GM12801 (cell line): Measurements from ENCODE around the gene DCDC2C.

ENCODE experiments used
- TF ChIP-seq, protein P1 (sequence below): IDR thresholded peaks from one replicate; pipeline ENCODE4 v1.5.1; 2011; ENCODE audit warnings: control low read depth; ENCODE audit not compliant: insufficient read length; ENCODE audit errors: extremely low read depth

DCDC2C gene

GRCh38 chr2:3751806-3752205 is 48.4 kb downstream of the DCDC2C start:
- TF ChIP-seq, protein P1, sequence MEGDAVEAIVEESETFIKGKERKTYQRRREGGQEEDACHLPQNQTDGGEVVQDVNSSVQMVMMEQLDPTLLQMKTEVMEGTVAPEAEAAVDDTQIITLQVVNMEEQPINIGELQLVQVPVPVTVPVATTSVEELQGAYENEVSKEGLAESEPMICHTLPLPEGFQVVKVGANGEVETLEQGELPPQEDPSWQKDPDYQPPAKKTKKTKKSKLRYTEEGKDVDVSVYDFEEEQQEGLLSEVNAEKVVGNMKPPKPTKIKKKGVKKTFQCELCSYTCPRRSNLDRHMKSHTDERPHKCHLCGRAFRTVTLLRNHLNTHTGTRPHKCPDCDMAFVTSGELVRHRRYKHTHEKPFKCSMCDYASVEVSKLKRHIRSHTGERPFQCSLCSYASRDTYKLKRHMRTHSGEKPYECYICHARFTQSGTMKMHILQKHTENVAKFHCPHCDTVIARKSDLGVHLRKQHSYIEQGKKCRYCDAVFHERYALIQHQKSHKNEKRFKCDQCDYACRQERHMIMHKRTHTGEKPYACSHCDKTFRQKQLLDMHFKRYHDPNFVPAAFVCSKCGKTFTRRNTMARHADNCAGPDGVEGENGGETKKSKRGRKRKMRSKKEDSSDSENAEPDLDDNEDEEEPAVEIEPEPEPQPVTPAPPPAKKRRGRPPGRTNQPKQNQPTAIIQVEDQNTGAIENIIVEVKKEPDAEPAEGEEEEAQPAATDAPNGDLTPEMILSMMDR = no peak

DNA sequence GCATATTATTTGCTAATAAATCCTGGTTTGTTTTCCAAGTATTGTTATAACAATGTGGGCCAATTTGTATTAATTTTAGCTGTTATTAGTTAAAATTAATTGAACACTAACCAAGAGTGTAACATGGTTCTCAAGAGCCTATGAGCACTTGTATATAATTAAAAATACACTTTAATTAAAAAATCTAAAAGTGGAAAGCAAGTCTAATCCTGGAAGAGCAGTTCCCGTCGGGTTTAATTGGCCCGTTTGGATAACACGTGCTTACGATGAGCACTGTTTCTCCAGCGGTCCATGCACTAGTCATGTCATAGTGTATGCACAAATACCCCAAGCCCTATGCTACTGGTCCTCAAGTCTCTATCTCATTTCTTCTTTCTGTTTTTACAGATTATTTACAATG is 49.0 kb downstream of the DCDC2C start:
- TF ChIP-seq, protein P1 = no peak

GRCh38 chr2:3753561-3753960 is 50.2 kb downstream of the DCDC2C start:
- TF ChIP-seq, protein P1 = no peak

- TF ChIP-seq, protein P1 = no peak
These were observed 50.9 kb downstream of the DCDC2C start for GRCh38 chr2:3754280-3754679.

GRCh38 chr2:3754795-3755194 is 51.4 kb downstream of the DCDC2C start:
- TF ChIP-seq, protein P1 = no peak

GRCh38 chr2:3755277-3755676 is 51.9 kb downstream of the DCDC2C start:
- TF ChIP-seq, protein P1 = no peak

DNA sequence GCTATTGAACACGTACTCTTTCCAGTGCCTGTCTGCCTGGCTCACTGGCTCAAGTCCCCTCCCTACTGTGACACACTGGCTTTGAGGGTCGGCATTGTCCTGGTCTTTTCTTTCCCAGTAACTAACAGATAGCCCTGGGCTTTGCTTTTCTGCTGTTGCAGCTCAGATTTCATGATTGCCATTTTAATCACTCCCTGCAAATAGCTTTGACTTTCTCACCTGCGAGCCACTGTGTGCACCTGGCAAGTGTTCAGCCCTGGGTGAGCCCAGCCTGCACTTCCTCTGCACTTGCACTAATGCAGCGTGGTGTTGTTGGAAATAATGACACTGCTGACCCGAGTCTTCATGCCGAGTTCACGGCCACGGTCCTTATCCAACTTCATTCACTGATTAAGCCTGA is 52.9 kb downstream of the DCDC2C start:
- TF ChIP-seq, protein P1 = no peak

DNA sequence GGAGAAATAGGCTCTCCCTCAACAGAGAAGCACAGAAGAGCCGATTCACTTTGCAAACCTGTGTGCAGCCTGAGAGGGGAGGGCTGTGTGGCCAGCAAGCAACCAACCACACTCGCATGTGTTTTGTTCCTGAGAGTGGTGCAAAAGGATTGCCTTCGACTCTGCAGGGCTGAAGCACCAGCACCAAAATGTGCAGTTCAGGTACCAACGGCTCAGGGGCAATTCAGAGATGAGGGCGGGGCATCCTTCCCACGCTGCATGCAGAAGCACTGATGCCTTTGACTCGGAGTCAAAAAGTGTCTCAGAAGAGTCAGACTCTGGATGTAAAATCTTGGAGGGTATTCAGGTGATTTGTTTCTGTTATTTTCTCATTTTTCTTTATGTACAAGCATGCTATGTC is 55.5 kb downstream of the DCDC2C start:
- TF ChIP-seq, protein P1 = no peak
